HG03103 (cell line): Measurements from ENCODE around the gene NAP1L1.

Experiments
- ATAC-seq: cut with Tn5 transposase; IDR thresholded peaks from one replicate; pipeline ENCODE4 v1.9.1; 2021; ENCODE audit warnings: low read depth; ENCODE audit not compliant: unreplicated experiment

Gene NAP1L1

GRCh38 chr12:76042147-76042546 lies 42.3 kb downstream of the NAP1L1 start:
- no peak for ATAC-seq

- no peak for ATAC-seq
These were observed 43.1 kb downstream of the NAP1L1 start for GRCh38 chr12:76041406-76041805.

- no peak for ATAC-seq
These were observed 44.0 kb downstream of the NAP1L1 start for GRCh38 chr12:76040461-76040860.

- ATAC-seq = no peak
These were observed 46.3 kb downstream of the NAP1L1 start for GRCh38 chr12:76038176-76038575.

GRCh38 chr12:76037130-76038103 lies 47.1 kb downstream of the NAP1L1 start:
- peak; percentile 64 for ATAC-seq

- no peak for ATAC-seq
These were observed 49.4 kb downstream of the NAP1L1 start for GRCh38 chr12:76035045-76035444.

- ATAC-seq = no peak
These were observed 51.1 kb downstream of the NAP1L1 start for GRCh38 chr12:76033081-76034011.

- ATAC-seq = peak; percentile 9
These were observed 52.2 kb downstream of the NAP1L1 start for GRCh38 chr12:76032043-76032981.

GRCh38 chr12:76031414-76032042 lies 53.0 kb downstream of the NAP1L1 start, which contains the start of gene PHLDA1:
Gene PHLDA1 (minus strand): TSS chr12:76031776.
- ATAC-seq = peak; percentile 80

GRCh38 chr12:76031081-76031413 lies 53.4 kb downstream of the NAP1L1 start:
- ATAC-seq = no peak

GRCh38 chr12:76030341-76031080 lies 54.0 kb downstream of the NAP1L1 start:
- ATAC-seq = no peak

- no peak for ATAC-seq
These were observed 54.5 kb downstream of the NAP1L1 start for GRCh38 chr12:76029982-76030340.

- no peak for ATAC-seq
These were observed 55.8 kb downstream of the NAP1L1 start for GRCh38 chr12:76028571-76029277.

- ATAC-seq = no peak
These were observed 57.8 kb downstream of the NAP1L1 start for GRCh38 chr12:76026643-76027063.

GRCh38 chr12:76025601-76026575 lies 58.6 kb downstream of the NAP1L1 start:
- ATAC-seq = no peak

- ATAC-seq = no peak
These were observed 59.4 kb downstream of the NAP1L1 start for GRCh38 chr12:76024942-76025600.
